ENCODE data around the gene ACVR2B. TPM values are rescaled to one million over a fixed set of nuclear protein-coding genes. Genes with fewer than 3 reads are reported as not detected.

Gene ACVR2B
- total RNA-seq, 4 donors from 2014 or later = 2.4 to 12.1 (median 6.3) TPM

GRCh38 chr3:38534180-38534579 lies 80.5 kb downstream of the ACVR2B start:
- Histone ChIP-seq H3K27ac (no peak overlapping the region), H3K4me1 (no peaks in the 10 kb centered on the region), H3K9me3 (no peaks in the 10 kb centered on the region), H3K4me3 (no peak overlapping the region), H3K27me3 (no peaks in the 10 kb centered on the region), H3K36me3 (no peaks in the 10 kb centered on the region)
- ATAC-seq (no peak), DNase-seq (no peak)
- intact Hi-C loops (cut with DNase I; ENCODE audit: low total_unique reads) = loop anchor here (10.0 kb wide), 1 partner anchor 911 kb away; no protein-coding TSS in a partner anchor
- in situ Hi-C loops (cut with MboI; ENCODE audit: low sequenced_read_pairs in 4 of 4) = loop anchor here in 1 of 4 donors (25.0 kb wide), 1 partner anchor 478 kb away; no protein-coding TSS in a partner anchor
- TF ChIP-seq POLR2A (IDR thresholded peaks at IDR 0.05) (no peak), CTCF (IDR thresholded peaks at IDR 0.05 in 4 of 5, conservative IDR thresholded peaks at IDR 0.05 in 1 of 5) (no peak)

- Histone ChIP-seq H3K4me1 (no peaks in the 10 kb centered on the region), H3K9me3 (no peaks in the 10 kb centered on the region), H3K27me3 (no peaks in the 10 kb centered on the region), H3K27ac (no peak overlapping the region), H3K36me3 (no peaks in the 10 kb centered on the region), H3K4me3 (no peak overlapping the region)
- in situ Hi-C loops (cut with MboI; ENCODE audit: low sequenced_read_pairs in 4 of 4) = loop anchor here in 1 of 4 donors (25.0 kb wide), 1 partner anchor 478 kb away; no protein-coding TSS in a partner anchor
- ATAC-seq (no peak), DNase-seq (no peak)
- intact Hi-C loops (cut with DNase I; ENCODE audit: low total_unique reads) = loop anchor here (10.0 kb wide), 1 partner anchor 910 kb away; no protein-coding TSS in a partner anchor
- TF ChIP-seq POLR2A (IDR thresholded peaks at IDR 0.05) = no peak
- no peak for TF ChIP-seq CTCF (IDR thresholded peaks at IDR 0.05 in 4 of 5, conservative IDR thresholded peaks at IDR 0.05 in 1 of 5)
Observed at GRCh38 chr3:38534604-38535003, 80.9 kb downstream of the ACVR2B start.

GRCh38 chr3:38536671-38537070 lies 83.0 kb downstream of the ACVR2B start:
- intact Hi-C loops (cut with DNase I; ENCODE audit: low total_unique reads) (loop anchor here (10.0 kb wide), 1 partner anchor 908 kb away; no protein-coding TSS in a partner anchor), in situ Hi-C loops (cut with MboI; ENCODE audit: low sequenced_read_pairs in 4 of 4) (loop anchor here in 1 of 4 donors (25.0 kb wide), 1 partner anchor 476 kb away; no protein-coding TSS in a partner anchor)
- ATAC-seq (no peak), DNase-seq (no peak)
- TF ChIP-seq POLR2A (IDR thresholded peaks at IDR 0.05) = no peak
- TF ChIP-seq CTCF (IDR thresholded peaks at IDR 0.05 in 4 of 5, conservative IDR thresholded peaks at IDR 0.05 in 1 of 5) = no peak
- Histone ChIP-seq H3K4me1 (no peaks in the 10 kb centered on the region), H3K9me3 (no peaks in the 10 kb centered on the region), H3K27me3 (no peaks in the 10 kb centered on the region), H3K4me3 (no peak overlapping the region), H3K36me3 (no peaks in the 10 kb centered on the region), H3K27ac (no peak overlapping the region)

GRCh38 chr3:38538773-38539353 lies 85.2 kb downstream of the ACVR2B start:
- no peak overlapping the region for H3K4me3 ChIP-seq
- DNase-seq (no peak), ATAC-seq (no peak)
- in situ Hi-C loops (cut with MboI; ENCODE audit: low sequenced_read_pairs in 4 of 4) = loop anchor here in 1 of 4 donors (25.0 kb wide), 1 partner anchor 473 kb away; no protein-coding TSS in a partner anchor
- no peaks in the 10 kb centered on the region for H3K27me3 ChIP-seq
- intact Hi-C loops (cut with DNase I; ENCODE audit: low total_unique reads) = loop anchor here (10.0 kb wide), 1 partner anchor 906 kb away; no protein-coding TSS in a partner anchor
- TF ChIP-seq POLR2A (IDR thresholded peaks at IDR 0.05) (no peak), CTCF (IDR thresholded peaks at IDR 0.05 in 4 of 5, conservative IDR thresholded peaks at IDR 0.05 in 1 of 5) (no peak)
- H3K27ac ChIP-seq = no peak overlapping the region
- no peaks in the 10 kb centered on the region for H3K36me3 ChIP-seq
- H3K4me1 ChIP-seq = peaks cover 0 to 22% of the 10 kb centered on the region in 2 donors
- H3K9me3 ChIP-seq = no peaks in the 10 kb centered on the region
